Measurements from ENCODE around the gene ASTN2.

ASTN2 gene

GRCh38 chr9:116741742-116742141 lies 673.1 kb downstream of the ASTN2 start:
- H3K4me1 ChIP-seq (ENCODE audit: control insufficient read depth, low read length): no peaks in the 10 kb centered on the region
- no peaks in the 10 kb centered on the region for H4K20me1 ChIP-seq (ENCODE audit: control insufficient read depth, insufficient read depth, low read depth, low read length)
- no peak overlapping the region for H3K4me2 ChIP-seq (ENCODE audit: low read length)
- H3K36me3 ChIP-seq (ENCODE audit: control insufficient read depth, low read length): no peaks in the 10 kb centered on the region
- H3K4me3 ChIP-seq (ENCODE audit: low read length): no peak overlapping the region
- no peak overlapping the region for H3K27ac ChIP-seq (ENCODE audit: low read depth, low read length)
- H3K27me3 ChIP-seq (ENCODE audit: control insufficient read depth, low read length): no peaks in the 10 kb centered on the region
- TF ChIP-seq EZH2phosphoT487 (IDR thresholded peaks at IDR 0.05; ENCODE audit: borderline replicate concordance, low read length) (no peak), CTCF (IDR thresholded peaks at IDR 0.05; ENCODE audit: low read depth, low read length, poor library complexity, severe bottlenecking) (no peak)
- no peaks in the 10 kb centered on the region for H3F3A ChIP-seq (ENCODE audit: control insufficient read depth, insufficient read depth)
- H3K9me3 ChIP-seq (ENCODE audit: control insufficient read depth, insufficient read depth, low read length): no peaks in the 10 kb centered on the region
- no peaks in the 10 kb centered on the region for H3K9me2 ChIP-seq (replicated peaks; ENCODE audit: control insufficient read depth, low read length)
- H3K79me2 ChIP-seq (ENCODE audit: control insufficient read depth, low read length): no peaks in the 10 kb centered on the region

GRCh38 chr9:116741086-116741740 lies 673.6 kb downstream of the ASTN2 start:
- Histone ChIP-seq H3K27me3 (ENCODE audit: control insufficient read depth, low read length) (no peaks in the 10 kb centered on the region), H3K4me2 (ENCODE audit: low read length) (no peak overlapping the region), H4K20me1 (ENCODE audit: control insufficient read depth, insufficient read depth, low read depth, low read length) (no peaks in the 10 kb centered on the region), H3K79me2 (ENCODE audit: control insufficient read depth, low read length) (no peaks in the 10 kb centered on the region), H3F3A (ENCODE audit: control insufficient read depth, insufficient read depth) (no peaks in the 10 kb centered on the region), H3K36me3 (ENCODE audit: control insufficient read depth, low read length) (no peaks in the 10 kb centered on the region), H3K4me3 (ENCODE audit: low read length) (no peak overlapping the region), H3K27ac (ENCODE audit: low read depth, low read length) (no peak overlapping the region), H3K4me1 (ENCODE audit: control insufficient read depth, low read length) (no peaks in the 10 kb centered on the region), H3K9me2 (replicated peaks; ENCODE audit: control insufficient read depth, low read length) (no peaks in the 10 kb centered on the region), H3K9me3 (ENCODE audit: control insufficient read depth, insufficient read depth, low read length) (no peaks in the 10 kb centered on the region)
- TF ChIP-seq EZH2phosphoT487 (IDR thresholded peaks at IDR 0.05; ENCODE audit: borderline replicate concordance, low read length) (no peak), CTCF (IDR thresholded peaks at IDR 0.05; ENCODE audit: low read depth, low read length, poor library complexity, severe bottlenecking) (no peak)

- no peaks in the 10 kb centered on the region for H3F3A ChIP-seq (ENCODE audit: control insufficient read depth, insufficient read depth)
- H3K27me3 ChIP-seq (ENCODE audit: control insufficient read depth, low read length): no peaks in the 10 kb centered on the region
- H3K79me2 ChIP-seq (ENCODE audit: control insufficient read depth, low read length): no peaks in the 10 kb centered on the region
- no peaks in the 10 kb centered on the region for H3K9me2 ChIP-seq (replicated peaks; ENCODE audit: control insufficient read depth, low read length)
- H3K4me3 ChIP-seq (ENCODE audit: low read length): no peak overlapping the region
- no peak overlapping the region for H3K4me2 ChIP-seq (ENCODE audit: low read length)
- H3K27ac ChIP-seq (ENCODE audit: low read depth, low read length): no peak overlapping the region
- TF ChIP-seq EZH2phosphoT487 (IDR thresholded peaks at IDR 0.05; ENCODE audit: borderline replicate concordance, low read length) (no peak), CTCF (IDR thresholded peaks at IDR 0.05; ENCODE audit: low read depth, low read length, poor library complexity, severe bottlenecking) (peak; percentile 94)
- no peaks in the 10 kb centered on the region for H4K20me1 ChIP-seq (ENCODE audit: control insufficient read depth, insufficient read depth, low read depth, low read length)
- no peaks in the 10 kb centered on the region for H3K4me1 ChIP-seq (ENCODE audit: control insufficient read depth, low read length)
- H3K36me3 ChIP-seq (ENCODE audit: control insufficient read depth, low read length): no peaks in the 10 kb centered on the region
- no peaks in the 10 kb centered on the region for H3K9me3 ChIP-seq (ENCODE audit: control insufficient read depth, insufficient read depth, low read length)
Observed at GRCh38 chr9:116737152-116737546, 677.7 kb downstream of the ASTN2 start.

Measured in DOHH2 (cell line).